ENCODE measurements around the gene PCBP4. TPM values are rescaled to one million over a fixed set of nuclear protein-coding genes. Genes with fewer than 3 reads are reported as not detected.

PCBP4 gene
- total and polyA plus RNA-seq, 10 donors = 12.8 to 41.7 (median 20.9) TPM

DNA sequence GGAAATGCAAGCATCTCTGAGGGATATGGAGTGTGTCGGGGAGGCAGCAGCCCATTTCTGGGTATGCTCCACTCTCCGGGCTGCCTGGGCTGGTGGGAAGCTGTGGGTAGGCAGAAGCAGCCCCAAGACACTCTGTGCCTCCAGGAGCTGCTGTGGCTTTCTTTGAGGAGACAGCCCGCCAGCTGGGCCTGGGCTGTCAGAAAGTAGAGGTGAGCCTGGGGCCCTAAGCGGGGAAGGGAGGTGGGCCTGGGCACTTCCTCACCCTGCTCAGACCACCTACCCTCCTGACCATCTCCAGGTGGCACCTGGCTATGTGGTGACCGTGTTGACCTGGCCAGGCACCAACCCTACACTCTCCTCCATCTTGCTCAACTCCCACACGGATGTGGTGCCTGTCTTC is 17.8 kb upstream of the PCBP4 start:
- TF ChIP-seq, protein P1, sequence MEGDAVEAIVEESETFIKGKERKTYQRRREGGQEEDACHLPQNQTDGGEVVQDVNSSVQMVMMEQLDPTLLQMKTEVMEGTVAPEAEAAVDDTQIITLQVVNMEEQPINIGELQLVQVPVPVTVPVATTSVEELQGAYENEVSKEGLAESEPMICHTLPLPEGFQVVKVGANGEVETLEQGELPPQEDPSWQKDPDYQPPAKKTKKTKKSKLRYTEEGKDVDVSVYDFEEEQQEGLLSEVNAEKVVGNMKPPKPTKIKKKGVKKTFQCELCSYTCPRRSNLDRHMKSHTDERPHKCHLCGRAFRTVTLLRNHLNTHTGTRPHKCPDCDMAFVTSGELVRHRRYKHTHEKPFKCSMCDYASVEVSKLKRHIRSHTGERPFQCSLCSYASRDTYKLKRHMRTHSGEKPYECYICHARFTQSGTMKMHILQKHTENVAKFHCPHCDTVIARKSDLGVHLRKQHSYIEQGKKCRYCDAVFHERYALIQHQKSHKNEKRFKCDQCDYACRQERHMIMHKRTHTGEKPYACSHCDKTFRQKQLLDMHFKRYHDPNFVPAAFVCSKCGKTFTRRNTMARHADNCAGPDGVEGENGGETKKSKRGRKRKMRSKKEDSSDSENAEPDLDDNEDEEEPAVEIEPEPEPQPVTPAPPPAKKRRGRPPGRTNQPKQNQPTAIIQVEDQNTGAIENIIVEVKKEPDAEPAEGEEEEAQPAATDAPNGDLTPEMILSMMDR (IDR thresholded peaks at IDR 0.05 in 8 of 11, conservative IDR thresholded peaks at IDR 0.05 in 3 of 11) = no peak
- TF ChIP-seq POLR2AphosphoS5 (IDR thresholded peaks at IDR 0.05) = no peak
- no peak for TF ChIP-seq POLR2A (IDR thresholded peaks at IDR 0.05)
- DNase-seq = no peak
- peaks cover 0 to 7% (median 0%) of the 10 kb centered on the region in 6 donors for H3K36me3 ChIP-seq
- H3K4me3 ChIP-seq = no peak overlapping the region
- intact Hi-C loops (cut with DNase I; ENCODE audit: low total_unique reads) = no loop called here
- H3K4me1 ChIP-seq = peaks cover 17 to 48% (median 33%) of the 10 kb centered on the region in 6 donors
- peak overlapping the region in 2 of 8 donors; percentile 30 to 87 for H3K27ac ChIP-seq
- no peaks in the 10 kb centered on the region for H3K27me3 ChIP-seq (replicated peaks in 1 of 7)
- no peaks in the 10 kb centered on the region for H3K9me3 ChIP-seq
- WGBS, 5 donors = 86 to 94% (median 91%) methylated on average over 3 to 6 of the region's 6 CpGs

DNA sequence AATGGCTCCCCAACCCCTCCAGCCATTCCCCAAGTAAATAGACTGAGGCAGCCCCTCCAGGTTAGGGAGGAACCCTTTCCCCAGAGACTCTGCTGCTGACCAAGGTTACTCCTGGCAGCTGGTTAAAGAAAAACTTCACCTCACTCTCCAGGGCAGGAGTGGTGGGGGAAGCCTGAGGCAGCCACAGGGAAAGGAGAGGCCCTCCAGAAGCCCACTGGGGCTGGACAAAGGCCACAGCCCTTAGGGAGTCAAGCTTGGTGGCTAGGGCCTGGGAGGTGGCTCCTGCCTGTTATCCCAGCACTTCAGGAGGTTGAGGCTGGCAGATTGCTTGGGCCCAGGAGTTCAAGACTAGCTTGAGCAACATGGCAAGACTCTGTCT is 17.0 kb upstream of the PCBP4 start:
- no peaks in the 10 kb centered on the region for H3K9me3 ChIP-seq
- DNase-seq = no peak

DNA sequence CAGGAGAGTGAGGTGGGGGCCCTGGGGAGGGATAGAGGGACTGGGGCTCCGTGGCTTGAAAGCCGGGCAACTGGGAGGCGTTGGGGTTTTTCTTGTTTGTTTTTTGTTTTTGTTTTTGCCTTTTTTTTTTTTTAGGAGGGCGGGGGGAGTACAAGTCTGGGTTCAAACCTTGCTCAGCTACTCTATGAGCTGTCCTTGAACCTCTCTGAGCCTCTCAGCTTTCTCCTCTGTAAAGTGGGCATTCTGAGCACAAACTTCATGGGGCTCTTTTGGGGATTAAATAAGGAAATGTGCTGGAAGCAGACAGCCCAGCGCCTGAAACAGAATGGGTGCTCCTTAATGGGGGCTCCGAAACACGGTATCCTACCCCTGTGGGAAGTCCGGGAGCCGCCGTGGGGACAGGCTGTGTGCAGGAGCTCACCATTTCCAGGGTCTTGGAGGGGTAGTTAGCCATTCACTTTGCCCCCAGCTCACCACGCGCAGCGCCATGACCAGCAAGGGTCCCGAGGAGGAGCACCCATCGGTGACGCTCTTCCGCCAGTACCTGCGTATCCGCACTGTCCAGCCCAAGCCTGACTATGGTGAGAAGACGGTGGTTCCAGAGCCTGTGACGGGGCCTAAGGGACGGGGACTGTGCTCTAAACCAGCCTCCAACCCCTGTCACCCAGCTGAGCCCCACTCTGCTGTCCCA is 16.5 kb upstream of the PCBP4 start:
- H3K27me3 ChIP-seq (replicated peaks in 1 of 7) = no peaks in the 10 kb centered on the region
- intact Hi-C loops (cut with DNase I; ENCODE audit: low total_unique reads) = no loop called here
- peaks cover 0 to 6% (median 0%) of the 10 kb centered on the region in 6 donors for H3K36me3 ChIP-seq
- peaks cover 17 to 48% (median 33%) of the 10 kb centered on the region in 6 donors for H3K4me1 ChIP-seq
- 24 to 75% (median 71%) methylated on average over 7 to 22 of the region's 22 CpGs for WGBS, 5 donors
- no peaks in the 10 kb centered on the region for H3K9me3 ChIP-seq
- DNase-seq = no peak
- peak overlapping the region; percentile 33 to 78 (median 64) for H3K4me3 ChIP-seq
- TF ChIP-seq POLR2AphosphoS5 (IDR thresholded peaks at IDR 0.05) (no peak), POLR2A (IDR thresholded peaks at IDR 0.05) (no peak)
- TF ChIP-seq, protein P1 (IDR thresholded peaks at IDR 0.05 in 8 of 11, conservative IDR thresholded peaks at IDR 0.05 in 3 of 11) = no peak
- H3K27ac ChIP-seq = peak overlapping the region; percentile 87 to 98 (median 96)

More for the DNA sequence above, 17.0 kb upstream of the PCBP4 start:
- TF ChIP-seq POLR2A (IDR thresholded peaks at IDR 0.05) (no peak), POLR2AphosphoS5 (IDR thresholded peaks at IDR 0.05) (no peak)
- TF ChIP-seq, protein P1 (IDR thresholded peaks at IDR 0.05 in 8 of 11, conservative IDR thresholded peaks at IDR 0.05 in 3 of 11) = no peak
- H3K27me3 ChIP-seq (replicated peaks in 1 of 7) = no peaks in the 10 kb centered on the region
- H3K4me1 ChIP-seq = peaks cover 17 to 48% (median 33%) of the 10 kb centered on the region in 6 donors
- H3K27ac ChIP-seq = peak overlapping the region in 7 of 8 donors; percentile 87 to 98 (median 96)
- H3K4me3 ChIP-seq = no peak overlapping the region
- peaks cover 0 to 6% (median 0%) of the 10 kb centered on the region in 6 donors for H3K36me3 ChIP-seq
- intact Hi-C loops (cut with DNase I; ENCODE audit: low total_unique reads) = no loop called here

DNA sequence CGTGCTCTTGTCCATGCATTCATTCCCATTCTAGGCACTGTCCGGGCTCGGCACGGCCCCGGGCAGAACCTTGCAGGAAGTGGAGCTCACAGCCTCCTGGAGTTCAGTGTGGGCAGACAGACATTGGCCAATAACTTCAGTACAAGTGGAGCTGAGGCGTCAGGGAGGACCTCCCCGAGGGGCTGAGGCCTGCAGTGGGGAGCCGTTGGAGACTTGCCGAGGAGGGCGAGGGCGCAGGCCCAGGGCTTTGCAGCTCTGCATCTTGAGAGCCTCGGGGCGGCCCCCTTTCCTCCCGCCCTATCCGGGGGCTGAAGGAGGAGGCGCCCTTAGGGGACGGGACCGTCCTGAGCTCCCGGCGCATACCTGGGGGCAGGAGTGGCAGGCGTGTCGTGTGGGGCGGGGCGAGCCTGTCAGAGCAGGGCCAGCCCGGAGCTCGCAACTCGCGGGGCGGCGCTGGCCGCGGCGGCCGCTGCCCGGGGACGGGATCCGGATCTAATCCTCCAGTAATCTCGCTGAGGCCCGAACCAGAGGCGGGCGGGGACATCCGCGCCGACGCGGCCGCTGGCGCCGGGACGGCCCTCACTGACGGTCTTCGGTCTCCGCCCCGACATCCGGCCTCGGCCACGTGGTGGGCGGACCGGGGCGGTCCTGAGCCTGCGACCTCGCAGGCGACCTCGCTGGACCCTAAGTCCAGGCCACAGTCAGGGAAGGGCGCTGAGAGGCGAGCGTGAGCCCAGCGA is 15.8 kb upstream of the PCBP4 start, which contains the start of gene ACY1:
ACY1 (plus strand) TSS at position 698 of the 740 bp plus-strand sequence. CDS start 530 bp downstream, outside the sequence.
- Histone ChIP-seq H3K27ac (peak within 1 kb of the TSS; percentile 87 to 98 (median 96)), H3K27me3 (replicated peaks in 1 of 7) (no peaks in the 10 kb centered on the region), H3K4me3 (peak within 1 kb of the TSS; percentile 33 to 78 (median 64)), H3K9me3 (no peaks in the 10 kb centered on the region), H3K4me1 (peaks cover 17 to 48% (median 33%) of the 10 kb centered on the region in 6 donors), H3K36me3 (peaks cover 0 to 6% (median 0%) of the 10 kb centered on the region in 6 donors)
- WGBS, 5 donors = 0 to 1% (median 0%) methylated on average over 21 to 68 of the region's 68 CpGs
- peak; percentile 89 to 94 (median 93) for TF ChIP-seq POLR2AphosphoS5 (IDR thresholded peaks at IDR 0.05)
- peak in 2 of 3 donors; percentile 36 to 58 for TF ChIP-seq POLR2A (IDR thresholded peaks at IDR 0.05)
- TF ChIP-seq, protein P1 (IDR thresholded peaks at IDR 0.05 in 8 of 11, conservative IDR thresholded peaks at IDR 0.05 in 3 of 11) = no peak
- intact Hi-C loops (cut with DNase I; ENCODE audit: low total_unique reads) = no loop called here
- peak; percentile 96 for DNase-seq
